Liver (tissue), 3 donors: ENCODE measurements around the gene LIMS2.

Experiments used
- EGR1 ChIP-seq, 2 donors: IDR thresholded peaks; 2 replicates each; pipeline ENCODE4 v1.6.1; 2016 to 2018; ENCODE audit warnings: antibody characterized with exemption in 2 of 2, low read depth in 2 of 2
- GABPA ChIP-seq, 2 donors: IDR thresholded peaks in 1 of 2; conservative IDR thresholded peaks in 1 of 2; 2 replicates each; pipeline ENCODE4 v1.6.1; 2016; ENCODE audit warnings: antibody characterized with exemption in 2 of 2, mild to moderate bottlenecking in 1 of 2, moderate library complexity in 1 of 2
- HNF4G ChIP-seq: IDR thresholded peaks from 2 replicates; pipeline ENCODE4 v1.6.1; 2016; ENCODE audit warnings: antibody characterized with exemption
- JUND ChIP-seq, 2 donors: IDR thresholded peaks; 2 replicates each; pipeline ENCODE4 v1.6.1; 2016; ENCODE audit warnings: antibody characterized with exemption in 2 of 2
- RAD21 ChIP-seq, 2 donors: IDR thresholded peaks; 2 replicates each; pipeline ENCODE4 v1.6.1; 2016; ENCODE audit warnings: antibody characterized with exemption in 2 of 2, mild to moderate bottlenecking in 2 of 2
- RXRA ChIP-seq, 2 donors: IDR thresholded peaks; 2 replicates each; pipeline ENCODE4 v1.6.1; 2017 to 2018; ENCODE audit warnings: antibody characterized with exemption in 2 of 2, mild to moderate bottlenecking in 1 of 2
- SP1 ChIP-seq: IDR thresholded peaks from 2 replicates; pipeline ENCODE4 v1.6.1; 2018; ENCODE audit warnings: antibody characterized with exemption, mild to moderate bottlenecking
- TAF1 ChIP-seq: conservative IDR thresholded peaks from 2 replicates; pipeline ENCODE4 v1.6.1; 2016; ENCODE audit warnings: antibody characterized with exemption, mild to moderate bottlenecking
- YY1 ChIP-seq: IDR thresholded peaks from 2 replicates; pipeline ENCODE4 v1.6.1; 2016; ENCODE audit warnings: antibody characterized with exemption, mild to moderate bottlenecking
- TF ChIP-seq, protein P1 (sequence below): IDR thresholded peaks from 2 replicates; pipeline ENCODE4 v1.6.1; 2016; ENCODE audit warnings: antibody characterized with exemption, mild to moderate bottlenecking
- TF ChIP-seq, protein P2 (sequence below): fragments of 150-350 bp; IDR thresholded peaks from 2 replicates; pipeline ENCODE4 v1.5.1; 2017; ENCODE audit warnings: improper control_type of control experiment, low read depth, low read length; ENCODE audit not compliant: missing input control
- TF ChIP-seq, protein P3 (sequence below): IDR thresholded peaks from 2 replicates; pipeline ENCODE4 v1.6.1; 2016; ENCODE audit warnings: antibody characterized with exemption
- TF ChIP-seq, protein P4 (sequence below): IDR thresholded peaks from 2 replicates; pipeline ENCODE4 v1.6.1; 2016; ENCODE audit warnings: antibody characterized with exemption
- TF ChIP-seq, protein P5 (sequence below): IDR thresholded peaks from 2 replicates; pipeline ENCODE4 v1.6.1; 2016; ENCODE audit warnings: antibody characterized with exemption
- donor health status: healthy.
- donor health status: healthy.

DNA sequence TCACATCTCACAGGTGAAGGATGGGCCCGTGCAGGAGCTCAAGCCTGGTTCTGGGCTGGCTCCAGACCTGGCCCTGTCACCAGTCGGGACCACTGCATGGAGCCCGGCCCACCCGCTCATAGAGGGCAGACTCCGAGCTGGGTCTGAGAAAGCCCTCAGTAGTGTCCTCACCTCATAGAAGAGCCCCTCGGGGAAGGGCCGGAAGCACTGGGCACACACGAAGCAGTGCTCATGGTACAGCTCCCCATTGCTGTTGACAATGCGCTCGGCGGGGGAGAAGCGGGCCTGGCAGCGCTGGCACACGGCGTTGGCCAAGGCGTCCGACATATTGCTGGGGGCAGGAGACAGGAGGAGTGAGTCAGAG lies 18.1 kb downstream of the LIMS2 start:
- TF ChIP-seq, protein P1, sequence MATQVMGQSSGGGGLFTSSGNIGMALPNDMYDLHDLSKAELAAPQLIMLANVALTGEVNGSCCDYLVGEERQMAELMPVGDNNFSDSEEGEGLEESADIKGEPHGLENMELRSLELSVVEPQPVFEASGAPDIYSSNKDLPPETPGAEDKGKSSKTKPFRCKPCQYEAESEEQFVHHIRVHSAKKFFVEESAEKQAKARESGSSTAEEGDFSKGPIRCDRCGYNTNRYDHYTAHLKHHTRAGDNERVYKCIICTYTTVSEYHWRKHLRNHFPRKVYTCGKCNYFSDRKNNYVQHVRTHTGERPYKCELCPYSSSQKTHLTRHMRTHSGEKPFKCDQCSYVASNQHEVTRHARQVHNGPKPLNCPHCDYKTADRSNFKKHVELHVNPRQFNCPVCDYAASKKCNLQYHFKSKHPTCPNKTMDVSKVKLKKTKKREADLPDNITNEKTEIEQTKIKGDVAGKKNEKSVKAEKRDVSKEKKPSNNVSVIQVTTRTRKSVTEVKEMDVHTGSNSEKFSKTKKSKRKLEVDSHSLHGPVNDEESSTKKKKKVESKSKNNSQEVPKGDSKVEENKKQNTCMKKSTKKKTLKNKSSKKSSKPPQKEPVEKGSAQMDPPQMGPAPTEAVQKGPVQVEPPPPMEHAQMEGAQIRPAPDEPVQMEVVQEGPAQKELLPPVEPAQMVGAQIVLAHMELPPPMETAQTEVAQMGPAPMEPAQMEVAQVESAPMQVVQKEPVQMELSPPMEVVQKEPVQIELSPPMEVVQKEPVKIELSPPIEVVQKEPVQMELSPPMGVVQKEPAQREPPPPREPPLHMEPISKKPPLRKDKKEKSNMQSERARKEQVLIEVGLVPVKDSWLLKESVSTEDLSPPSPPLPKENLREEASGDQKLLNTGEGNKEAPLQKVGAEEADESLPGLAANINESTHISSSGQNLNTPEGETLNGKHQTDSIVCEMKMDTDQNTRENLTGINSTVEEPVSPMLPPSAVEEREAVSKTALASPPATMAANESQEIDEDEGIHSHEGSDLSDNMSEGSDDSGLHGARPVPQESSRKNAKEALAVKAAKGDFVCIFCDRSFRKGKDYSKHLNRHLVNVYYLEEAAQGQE = no peak
- TF ChIP-seq, protein P2, sequence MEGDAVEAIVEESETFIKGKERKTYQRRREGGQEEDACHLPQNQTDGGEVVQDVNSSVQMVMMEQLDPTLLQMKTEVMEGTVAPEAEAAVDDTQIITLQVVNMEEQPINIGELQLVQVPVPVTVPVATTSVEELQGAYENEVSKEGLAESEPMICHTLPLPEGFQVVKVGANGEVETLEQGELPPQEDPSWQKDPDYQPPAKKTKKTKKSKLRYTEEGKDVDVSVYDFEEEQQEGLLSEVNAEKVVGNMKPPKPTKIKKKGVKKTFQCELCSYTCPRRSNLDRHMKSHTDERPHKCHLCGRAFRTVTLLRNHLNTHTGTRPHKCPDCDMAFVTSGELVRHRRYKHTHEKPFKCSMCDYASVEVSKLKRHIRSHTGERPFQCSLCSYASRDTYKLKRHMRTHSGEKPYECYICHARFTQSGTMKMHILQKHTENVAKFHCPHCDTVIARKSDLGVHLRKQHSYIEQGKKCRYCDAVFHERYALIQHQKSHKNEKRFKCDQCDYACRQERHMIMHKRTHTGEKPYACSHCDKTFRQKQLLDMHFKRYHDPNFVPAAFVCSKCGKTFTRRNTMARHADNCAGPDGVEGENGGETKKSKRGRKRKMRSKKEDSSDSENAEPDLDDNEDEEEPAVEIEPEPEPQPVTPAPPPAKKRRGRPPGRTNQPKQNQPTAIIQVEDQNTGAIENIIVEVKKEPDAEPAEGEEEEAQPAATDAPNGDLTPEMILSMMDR = no peak
- TF ChIP-seq TAF1 = no peak
- TF ChIP-seq HNF4G = no peak
- TF ChIP-seq, protein P3, sequence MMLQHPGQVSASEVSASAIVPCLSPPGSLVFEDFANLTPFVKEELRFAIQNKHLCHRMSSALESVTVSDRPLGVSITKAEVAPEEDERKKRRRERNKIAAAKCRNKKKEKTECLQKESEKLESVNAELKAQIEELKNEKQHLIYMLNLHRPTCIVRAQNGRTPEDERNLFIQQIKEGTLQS = no peak
- TF ChIP-seq, protein P4, sequence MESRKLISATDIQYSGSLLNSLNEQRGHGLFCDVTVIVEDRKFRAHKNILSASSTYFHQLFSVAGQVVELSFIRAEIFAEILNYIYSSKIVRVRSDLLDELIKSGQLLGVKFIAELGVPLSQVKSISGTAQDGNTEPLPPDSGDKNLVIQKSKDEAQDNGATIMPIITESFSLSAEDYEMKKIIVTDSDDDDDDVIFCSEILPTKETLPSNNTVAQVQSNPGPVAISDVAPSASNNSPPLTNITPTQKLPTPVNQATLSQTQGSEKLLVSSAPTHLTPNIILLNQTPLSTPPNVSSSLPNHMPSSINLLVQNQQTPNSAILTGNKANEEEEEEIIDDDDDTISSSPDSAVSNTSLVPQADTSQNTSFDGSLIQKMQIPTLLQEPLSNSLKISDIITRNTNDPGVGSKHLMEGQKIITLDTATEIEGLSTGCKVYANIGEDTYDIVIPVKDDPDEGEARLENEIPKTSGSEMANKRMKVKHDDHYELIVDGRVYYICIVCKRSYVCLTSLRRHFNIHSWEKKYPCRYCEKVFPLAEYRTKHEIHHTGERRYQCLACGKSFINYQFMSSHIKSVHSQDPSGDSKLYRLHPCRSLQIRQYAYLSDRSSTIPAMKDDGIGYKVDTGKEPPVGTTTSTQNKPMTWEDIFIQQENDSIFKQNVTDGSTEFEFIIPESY = no peak
- TF ChIP-seq, protein P5, sequence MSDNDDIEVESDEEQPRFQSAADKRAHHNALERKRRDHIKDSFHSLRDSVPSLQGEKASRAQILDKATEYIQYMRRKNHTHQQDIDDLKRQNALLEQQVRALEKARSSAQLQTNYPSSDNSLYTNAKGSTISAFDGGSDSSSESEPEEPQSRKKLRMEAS = no peak
- TF ChIP-seq EGR1 (IDR thresholded peaks at IDR 0.05; ENCODE audit: low read depth in 2 of 2) = no peak
- TF ChIP-seq RXRA (IDR thresholded peaks at IDR 0.05) = no peak
- TF ChIP-seq GABPA (IDR thresholded peaks at IDR 0.05 in 1 of 2, conservative IDR thresholded peaks at IDR 0.05 in 1 of 2) = no peak
- no peak for TF ChIP-seq JUND (IDR thresholded peaks at IDR 0.05)
- TF ChIP-seq YY1 = no peak
- no peak for TF ChIP-seq SP1
- no peak for TF ChIP-seq RAD21 (IDR thresholded peaks at IDR 0.05)
